Thyroid gland (tissue), 4 donors: ENCODE data around the gene VWA3A. TPM values are rescaled to one million over a fixed set of nuclear protein-coding genes. Genes with fewer than 3 reads are reported as not detected.

Experiments used
- DNase-seq, 2 donors: peaks; one replicate each; pipeline ENCODE4 v3.0.0-alpha.2; 2019
- H3K27ac ChIP-seq, 3 donors: fragments of 200-600 bp; sonication (generic); 1 replicate in 2 of 3; 2 replicates in 1 of 3; pipeline ENCODE4 v1.5.1; 2016 to 2019; ENCODE audit warnings: mild to moderate bottlenecking in 1 of 3, moderate library complexity in 1 of 3
- H3K27me3 ChIP-seq: fragments of 200-600 bp; sonication (generic); one replicate; pipeline ENCODE4 v1.5.1; 2019
- H3K36me3 ChIP-seq, 2 donors: fragments of 200-600 bp; sonication (generic); one replicate each; pipeline ENCODE4 v1.5.1; 2016 to 2019
- H3K4me1 ChIP-seq, 2 donors: fragments of 200-600 bp; sonication (generic); one replicate each; pipeline ENCODE4 v1.5.1; 2017 to 2019
- H3K4me3 ChIP-seq, 3 donors: fragments of 200-600 bp; sonication (generic); replicated peaks in 1 of 3; 1 replicate in 2 of 3; 2 replicates in 1 of 3; pipeline ENCODE4 v1.5.1; 2016; ENCODE audit warnings: mild to moderate bottlenecking in 1 of 3
- H3K9me3 ChIP-seq: fragments of 200-600 bp; sonication (generic); one replicate; pipeline ENCODE4 v1.5.1; 2017
- CTCF ChIP-seq, 6 experiments: fragments of 200-600 bp in 3 of 6; fragments of 450-650 bp in 3 of 6; sonication (generic) in 3 of 6; IDR thresholded peaks; one replicate each; pipeline ENCODE4 v1.5.1; 2016 to 2019; ENCODE audit warnings: antibody characterized with exemption in 6 of 6, mild to moderate bottlenecking in 2 of 6, inconsistent platforms in 1 of 6, moderate library complexity in 1 of 6
- POLR2A ChIP-seq, 2 donors: fragments of 450-650 bp; IDR thresholded peaks; one replicate each; pipeline ENCODE4 v1.6.1; 2017; ENCODE audit warnings: antibody characterized with exemption in 2 of 2, mild to moderate bottlenecking in 2 of 2, moderate library complexity in 1 of 2
- WGBS, 2 donors: methylation state at CpG; one replicate each; pipeline ENCODE4 v1.1.5; 2017; 5-methylcytosine and 5-hydroxymethylcytosine counted together
- intact Hi-C: fragments of 100-400 bp; cut with DNase I; formaldehyde crosslinking; loops from one replicate; pipeline ENCODE4 v1.15.1; 2023
- total RNA-seq, 4 donors: library from RNA; depleted of rRNA; stranded (reverse); fragments of >200 nt; gene quantifications; one replicate each; pipeline ENCODE4 v1.2.3, GENCODE V29; 2016

Gene VWA3A
- total RNA-seq, 4 donors from 2014 or later = 0.56 TPM; not detected in 3

DNA sequence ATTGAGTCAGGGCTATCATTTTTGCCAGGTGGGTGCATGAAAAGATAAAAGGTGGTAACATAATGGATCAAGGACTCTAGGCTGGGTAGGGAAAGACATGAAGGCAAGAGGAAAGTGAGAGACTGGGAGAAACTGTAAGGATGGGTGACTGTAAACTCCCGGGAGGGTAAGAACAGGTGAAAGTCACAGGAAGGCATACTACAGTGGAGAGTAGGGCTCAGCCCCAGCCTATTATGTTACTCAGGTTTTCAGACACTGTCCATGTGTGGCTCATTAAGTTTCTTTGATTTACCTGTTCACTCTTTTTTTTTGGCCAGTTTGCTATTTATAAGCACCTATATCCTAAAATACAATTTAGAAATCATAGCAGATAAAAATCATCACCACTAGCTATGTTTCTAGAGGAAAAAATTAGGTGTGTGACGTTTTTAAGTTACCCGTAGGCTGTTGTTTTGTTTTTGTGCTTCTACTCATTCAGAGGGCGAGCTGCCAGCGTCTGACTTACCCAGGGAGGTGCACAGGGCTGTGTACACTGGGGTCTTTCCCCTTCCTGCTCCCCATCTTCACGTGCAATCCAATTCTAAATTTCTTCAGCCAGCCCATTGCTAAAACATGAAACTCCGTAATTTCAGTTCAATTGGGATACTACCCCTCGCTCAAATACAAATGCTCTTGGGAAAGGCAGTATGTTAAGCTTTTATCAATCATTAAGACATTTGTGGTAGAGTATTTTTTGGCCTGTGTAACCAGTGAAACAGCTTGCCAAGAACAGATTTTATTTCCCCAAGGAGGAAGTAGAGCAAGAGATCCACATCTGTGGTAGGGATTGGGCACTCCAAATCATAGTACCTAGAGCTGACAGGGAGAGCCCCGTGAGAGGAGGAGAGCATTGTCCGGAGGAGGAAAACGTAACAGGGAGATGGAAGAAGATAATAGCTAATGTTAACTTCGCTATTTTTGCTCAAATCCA lies 21.7 kb upstream of the VWA3A start:
- H3K36me3 ChIP-seq = no peaks in the 10 kb centered on the region
- DNase-seq = no peak
- no peak for TF ChIP-seq CTCF (IDR thresholded peaks at IDR 0.05)
- TF ChIP-seq POLR2A (IDR thresholded peaks at IDR 0.05) = no peak
- H3K4me1 ChIP-seq = peaks cover 12 to 15% of the 10 kb centered on the region in 2 donors
- H3K4me3 ChIP-seq = no peak overlapping the region
- H3K27me3 ChIP-seq = no peaks in the 10 kb centered on the region
- no peaks in the 10 kb centered on the region for H3K9me3 ChIP-seq
- WGBS, 2 donors = 52 to 60% methylated on average over 12 of the region's 12 CpGs
- intact Hi-C loops = no loop called here
- H3K27ac ChIP-seq = peak overlapping the region in 1 of 3 donors; percentile 1

- peaks cover 12 to 15% of the 10 kb centered on the region in 2 donors for H3K4me1 ChIP-seq
- no peaks in the 10 kb centered on the region for H3K27me3 ChIP-seq
- H3K27ac ChIP-seq = peak overlapping the region in 1 of 3 donors; percentile 1
- H3K36me3 ChIP-seq = no peaks in the 10 kb centered on the region
- no peak overlapping the region for H3K4me3 ChIP-seq
- no peak for DNase-seq
- TF ChIP-seq POLR2A (IDR thresholded peaks at IDR 0.05) = no peak
- TF ChIP-seq CTCF (IDR thresholded peaks at IDR 0.05) = no peak
- intact Hi-C loops = no loop called here
- no peaks in the 10 kb centered on the region for H3K9me3 ChIP-seq
- 79 to 82% methylated on average over 7 of the region's 7 CpGs for WGBS, 2 donors
Measured at GRCh38 chr16:22071331-22071910, 20.9 kb upstream of the VWA3A start.

DNA sequence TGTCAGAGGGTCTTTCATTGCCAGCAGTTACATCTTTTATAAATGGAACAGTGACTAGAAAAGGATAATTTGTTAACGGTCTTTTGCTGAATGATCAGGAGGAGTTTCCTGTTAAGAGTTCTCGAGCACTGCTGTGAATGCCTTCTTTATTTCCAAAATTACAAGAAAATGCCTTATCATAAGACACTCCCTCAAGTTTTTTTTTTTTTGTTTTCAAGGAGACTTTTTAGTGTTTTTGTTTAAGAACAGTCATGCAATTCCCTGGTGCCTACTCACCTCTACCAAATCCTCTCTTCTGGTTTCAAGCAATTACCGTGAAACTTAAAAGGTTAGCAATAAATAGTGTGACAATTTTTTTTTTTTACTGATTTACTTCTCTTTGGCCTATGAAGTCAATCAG lies 19.0 kb upstream of the VWA3A start:
- Histone ChIP-seq H3K36me3 (no peaks in the 10 kb centered on the region), H3K27ac (no peak overlapping the region), H3K9me3 (no peaks in the 10 kb centered on the region), H3K4me3 (no peak overlapping the region), H3K4me1 (peaks cover 12 to 15% of the 10 kb centered on the region in 2 donors), H3K27me3 (no peaks in the 10 kb centered on the region)
- DNase-seq = no peak
- TF ChIP-seq POLR2A (IDR thresholded peaks at IDR 0.05) (no peak), CTCF (IDR thresholded peaks at IDR 0.05) (no peak)
- WGBS, 2 donors = 88 to 92% methylated on average over 3 of the region's 3 CpGs
- intact Hi-C loops = no loop called here

DNA sequence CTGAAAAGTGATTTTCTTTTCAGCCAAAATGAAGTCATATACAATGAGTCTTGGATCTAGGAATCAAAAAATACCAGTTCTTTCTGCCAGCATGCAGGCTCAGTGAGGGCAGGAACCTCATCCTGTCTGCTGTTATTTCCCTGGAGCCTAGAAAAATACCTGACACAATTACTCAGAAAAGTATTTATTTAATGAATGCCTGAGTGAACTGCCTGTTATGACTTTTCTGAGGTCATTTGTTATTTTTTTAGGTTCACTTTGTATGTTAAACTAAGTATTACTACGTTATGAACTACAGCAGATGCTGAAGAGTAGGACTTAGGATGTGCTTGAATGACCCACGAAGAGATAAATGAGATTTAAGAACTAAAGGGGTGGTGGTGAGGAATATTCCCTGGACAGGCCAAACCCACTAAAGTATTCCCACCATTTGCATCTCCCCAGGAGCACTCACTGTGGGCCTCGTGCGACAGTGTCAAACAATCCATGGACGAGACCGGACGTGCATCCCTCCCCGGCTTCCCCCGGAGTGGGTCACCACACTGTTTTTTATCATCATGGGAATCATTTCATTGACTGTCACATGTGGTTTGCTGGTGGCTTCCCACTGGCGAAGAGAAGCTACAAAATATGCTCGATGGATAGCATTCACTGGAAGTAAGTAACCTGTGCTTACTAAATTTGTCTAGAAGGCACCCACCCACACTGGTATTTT lies 17.1 kb upstream of the VWA3A start:
- Histone ChIP-seq H3K4me1 (peaks cover 9 to 12% of the 10 kb centered on the region in 2 donors), H3K36me3 (no peaks in the 10 kb centered on the region), H3K27ac (peak overlapping the region in 1 of 3 donors; percentile 26), H3K9me3 (no peaks in the 10 kb centered on the region), H3K4me3 (no peak overlapping the region), H3K27me3 (no peaks in the 10 kb centered on the region)
- DNase-seq = no peak
- intact Hi-C loops = loop anchor here (5.0 kb wide), 2 partner anchors 73 to 222 kb away; partner anchors contain the start of genes PDZD9 and POLR3E
- WGBS, 2 donors = 86% methylated on average over 11 of the region's 11 CpGs
- no peak for TF ChIP-seq CTCF (IDR thresholded peaks at IDR 0.05)
- TF ChIP-seq POLR2A (IDR thresholded peaks at IDR 0.05) = no peak
